ENCODE results near the gene PLEKHG4. TPM values are rescaled to one million over a fixed set of nuclear protein-coding genes. Genes with fewer than 3 reads are reported as not detected.
A peak's percentile ranks its signal among the peaks of the same experiment; 100 is the strongest.

The PLEKHG4 gene
- total RNA-seq, 3 donors from 2014 or later: 30.0 to 41.6 (median 37.0) TPM

GRCh38 chr16:67264866-67265265 is 14.5 kb upstream of the PLEKHG4 start:
- H3K36me3 Mint-ChIP-seq (ENCODE audit: insufficient read depth): no peaks in the 10 kb centered on the region

GRCh38 chr16:67265834-67266233 is 13.5 kb upstream of the PLEKHG4 start:
- ATAC-seq: no peak
- Mint-ChIP-seq H3K4me3 (no peak overlapping the region), H3K27me3 (ENCODE audit: low read depth) (peaks cover 12% of the 10 kb centered on the region), H3K36me3 (ENCODE audit: insufficient read depth) (no peaks in the 10 kb centered on the region), H3K9me3 (no peaks in the 10 kb centered on the region), H3K4me1 (ENCODE audit: low read depth) (no peaks in the 10 kb centered on the region)
- no peak for DNase-seq

More at GRCh38 chr16:67264866-67265265, 14.5 kb upstream of the PLEKHG4 start:
- H3K4me1 Mint-ChIP-seq (ENCODE audit: low read depth): no peaks in the 10 kb centered on the region
- peaks cover 15% of the 10 kb centered on the region for H3K27me3 Mint-ChIP-seq (ENCODE audit: low read depth)
- no peak for ATAC-seq
- no peak overlapping the region for H3K4me3 Mint-ChIP-seq
- DNase-seq: no peak
- H3K9me3 Mint-ChIP-seq: no peaks in the 10 kb centered on the region

- H3K9me3 Mint-ChIP-seq: no peaks in the 10 kb centered on the region
- ATAC-seq: no peak
- peaks cover 6% of the 10 kb centered on the region for H3K27me3 Mint-ChIP-seq (ENCODE audit: low read depth)
- no peak for DNase-seq
- H3K4me3 Mint-ChIP-seq: no peak overlapping the region
- H3K36me3 Mint-ChIP-seq (ENCODE audit: insufficient read depth): no peaks in the 10 kb centered on the region
- no peaks in the 10 kb centered on the region for H3K4me1 Mint-ChIP-seq (ENCODE audit: low read depth)
Measured at GRCh38 chr16:67268136-67268579, 11.2 kb upstream of the PLEKHG4 start.

- H3K36me3 Mint-ChIP-seq (ENCODE audit: insufficient read depth): no peaks in the 10 kb centered on the region
- ATAC-seq: peak in 1 of 2 donors; percentile 34
- H3K4me1 Mint-ChIP-seq (ENCODE audit: low read depth): no peaks in the 10 kb centered on the region
- H3K9me3 Mint-ChIP-seq: no peaks in the 10 kb centered on the region
- no peak overlapping the region for H3K4me3 Mint-ChIP-seq
- no peaks in the 10 kb centered on the region for H3K27me3 Mint-ChIP-seq (ENCODE audit: low read depth)
- no peak for DNase-seq
Measured at GRCh38 chr16:67269766-67270165, 9.6 kb upstream of the PLEKHG4 start.

DNA sequence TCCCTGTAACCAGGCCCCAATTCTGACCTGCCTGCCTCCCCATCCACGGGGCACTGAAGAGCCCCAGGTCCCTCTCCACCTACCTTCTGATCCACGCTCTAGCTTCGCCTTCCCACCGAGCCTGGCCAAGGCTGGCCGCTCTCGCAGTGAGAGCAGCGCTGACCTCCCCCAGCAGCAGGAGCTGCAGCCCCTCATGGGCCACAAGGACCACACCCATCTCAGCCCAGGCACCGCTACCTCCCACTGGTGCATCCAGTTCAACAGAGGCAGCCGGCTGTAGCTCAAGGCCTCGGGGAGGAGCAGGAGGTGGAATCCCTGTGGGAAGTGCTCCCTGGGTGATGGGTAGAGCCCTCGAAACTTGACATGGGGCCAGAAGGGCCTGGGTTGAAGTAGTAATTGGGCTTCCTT is 8.4 kb upstream of the PLEKHG4 start:
- H3K4me1 Mint-ChIP-seq (ENCODE audit: low read depth): no peaks in the 10 kb centered on the region
- ATAC-seq (no peak), DNase-seq (no peak)
- no peaks in the 10 kb centered on the region for H3K9me3 Mint-ChIP-seq
- no peaks in the 10 kb centered on the region for H3K27me3 Mint-ChIP-seq (ENCODE audit: low read depth)
- H3K4me3 Mint-ChIP-seq: no peak overlapping the region
- peaks cover 3% of the 10 kb centered on the region for H3K36me3 Mint-ChIP-seq (ENCODE audit: insufficient read depth)

- ATAC-seq: peak in 1 of 2 donors; percentile 10
- DNase-seq: no peak
- no peaks in the 10 kb centered on the region for H3K9me3 Mint-ChIP-seq
- peaks cover 5% of the 10 kb centered on the region for H3K36me3 Mint-ChIP-seq (ENCODE audit: insufficient read depth)
- H3K27me3 Mint-ChIP-seq (ENCODE audit: low read depth): no peaks in the 10 kb centered on the region
- no peak overlapping the region for H3K4me3 Mint-ChIP-seq
- peaks cover 2% of the 10 kb centered on the region for H3K4me1 Mint-ChIP-seq (ENCODE audit: low read depth)
Measured at GRCh38 chr16:67271446-67271845, 7.9 kb upstream of the PLEKHG4 start.

- ATAC-seq: no peak
- H3K4me3 Mint-ChIP-seq: no peak overlapping the region
- peaks cover 19% of the 10 kb centered on the region for H3K4me1 Mint-ChIP-seq (ENCODE audit: low read depth)
- no peak for DNase-seq
- peaks cover 13% of the 10 kb centered on the region for H3K36me3 Mint-ChIP-seq (ENCODE audit: insufficient read depth)
- H3K9me3 Mint-ChIP-seq: no peaks in the 10 kb centered on the region
- no peaks in the 10 kb centered on the region for H3K27me3 Mint-ChIP-seq (ENCODE audit: low read depth)
Measured at GRCh38 chr16:67275321-67275720, 4.0 kb upstream of the PLEKHG4 start.

- Mint-ChIP-seq H3K4me3 (peak overlapping the region; percentile 85), H3K9me3 (no peaks in the 10 kb centered on the region), H3K4me1 (ENCODE audit: low read depth) (peaks cover 20% of the 10 kb centered on the region), H3K36me3 (ENCODE audit: insufficient read depth) (peaks cover 13% of the 10 kb centered on the region), H3K27me3 (ENCODE audit: low read depth) (no peaks in the 10 kb centered on the region)
- ATAC-seq: no peak
- no peak for DNase-seq
Measured at GRCh38 chr16:67277294-67277998, 1.9 kb upstream of the PLEKHG4 start.

DNA sequence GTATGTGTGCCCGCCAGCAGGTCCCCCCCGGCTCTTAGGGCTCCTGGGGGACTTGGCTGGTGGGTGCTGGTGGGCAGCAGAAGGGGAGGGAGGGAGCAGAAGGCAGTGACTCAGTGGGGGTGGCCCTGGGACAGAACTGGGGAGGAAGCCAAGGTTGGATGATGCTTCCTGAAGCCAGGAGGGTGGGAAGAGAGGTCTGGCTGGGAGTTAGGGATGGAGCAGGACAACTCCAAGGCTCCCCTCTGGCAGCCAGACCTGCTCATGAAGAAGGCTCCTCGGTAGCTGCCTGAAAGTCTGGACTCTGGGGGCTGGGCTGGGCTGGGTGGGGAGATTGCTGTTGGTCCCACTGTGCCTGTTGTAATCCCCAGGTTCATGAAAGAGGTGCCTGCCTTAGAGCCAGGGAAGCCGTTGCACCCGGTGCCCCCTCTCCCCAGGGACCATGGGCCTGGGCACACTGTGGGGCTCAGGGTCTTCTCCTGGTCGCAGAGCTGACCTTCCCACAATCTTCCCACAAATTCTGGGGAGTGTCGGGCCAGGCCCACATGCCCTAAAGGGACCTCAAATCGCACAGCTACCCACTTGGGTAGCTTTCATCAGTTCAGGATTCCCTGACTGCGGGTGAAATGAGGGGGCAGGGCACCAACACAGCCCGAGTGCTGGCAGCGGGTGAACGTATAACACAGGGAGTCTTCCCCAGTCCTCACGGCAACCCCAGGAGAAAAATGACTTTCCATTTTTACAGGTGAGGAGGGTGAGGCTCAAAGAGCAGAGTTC is 1.1 kb upstream of the PLEKHG4 start:
- Mint-ChIP-seq H3K9me3 (no peaks in the 10 kb centered on the region), H3K27me3 (ENCODE audit: low read depth) (no peaks in the 10 kb centered on the region), H3K36me3 (ENCODE audit: insufficient read depth) (peaks cover 19% of the 10 kb centered on the region), H3K4me1 (ENCODE audit: low read depth) (peaks cover 20% of the 10 kb centered on the region), H3K4me3 (peak overlapping the region; percentile 85)
- DNase-seq: no peak
- no peak for ATAC-seq

GRCh38 chr16:67278773-67279295 is 498 bp upstream of the PLEKHG4 start:
- ATAC-seq (peak; percentile 61), DNase-seq (peak; percentile 34)
- Mint-ChIP-seq H3K36me3 (ENCODE audit: insufficient read depth) (peaks cover 26% of the 10 kb centered on the region), H3K4me1 (ENCODE audit: low read depth) (peaks cover 20% of the 10 kb centered on the region), H3K27me3 (ENCODE audit: low read depth) (no peaks in the 10 kb centered on the region), H3K4me3 (peak overlapping the region; percentile 85), H3K9me3 (no peaks in the 10 kb centered on the region)

DNA sequence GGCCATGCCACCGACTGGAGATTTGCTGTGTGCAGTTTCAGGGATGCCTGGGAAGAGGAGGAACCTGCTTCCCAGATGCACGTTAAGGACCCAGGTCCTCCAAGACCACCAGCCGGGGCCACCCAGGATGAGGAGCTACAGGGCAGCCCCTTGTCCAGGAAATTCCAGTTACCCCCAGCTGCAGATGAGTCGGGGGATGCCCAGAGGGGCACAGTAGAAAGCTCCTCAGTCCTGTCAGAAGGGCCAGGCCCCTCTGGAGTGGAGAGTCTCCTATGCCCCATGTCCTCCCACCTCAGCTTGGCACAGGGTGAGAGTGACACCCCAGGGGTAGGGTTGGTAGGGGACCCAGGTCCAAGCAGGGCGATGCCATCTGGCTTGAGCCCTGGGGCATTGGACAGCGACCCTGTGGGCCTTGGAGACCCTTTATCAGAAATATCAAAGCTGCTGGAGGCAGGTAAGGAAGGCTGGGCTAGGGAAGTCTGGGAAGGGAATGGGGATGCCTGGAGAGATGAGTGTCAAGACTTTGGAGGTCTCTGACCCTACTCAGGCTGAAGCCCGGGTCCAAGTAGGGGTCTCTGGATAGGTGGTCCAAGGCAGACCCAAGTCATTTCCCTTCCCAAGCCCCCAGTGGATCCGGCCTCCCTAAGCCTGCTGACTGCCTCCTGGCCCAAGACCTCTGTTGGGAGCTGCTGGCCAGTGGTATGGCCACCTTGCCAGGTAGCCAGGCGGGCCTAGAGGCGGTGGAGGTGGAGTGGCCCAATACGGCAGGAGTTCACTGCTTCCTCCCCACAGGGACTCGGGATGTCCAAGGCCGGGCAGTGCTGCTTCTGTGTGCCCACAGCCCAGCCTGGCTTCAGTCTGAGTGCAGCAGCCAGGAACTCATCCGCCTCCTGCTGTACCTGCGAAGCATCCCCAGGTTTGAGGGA is 1.0 kb downstream of the PLEKHG4 start:
- Mint-ChIP-seq H3K4me3 (peak overlapping the region; percentile 52), H3K36me3 (ENCODE audit: insufficient read depth) (peaks cover 24% of the 10 kb centered on the region), H3K4me1 (ENCODE audit: low read depth) (peaks cover 20% of the 10 kb centered on the region), H3K27me3 (ENCODE audit: low read depth) (no peaks in the 10 kb centered on the region), H3K9me3 (no peaks in the 10 kb centered on the region)
- no peak for ATAC-seq
- DNase-seq: no peak

GRCh38 chr16:67281536-67282446 is 2.5 kb downstream of the PLEKHG4 start:
- Mint-ChIP-seq H3K36me3 (ENCODE audit: insufficient read depth) (peaks cover 19% of the 10 kb centered on the region), H3K27me3 (ENCODE audit: low read depth) (no peaks in the 10 kb centered on the region), H3K9me3 (no peaks in the 10 kb centered on the region), H3K4me1 (ENCODE audit: low read depth) (peaks cover 15% of the 10 kb centered on the region), H3K4me3 (peak overlapping the region; percentile 13)
- ATAC-seq (no peak), DNase-seq (no peak)

- no peaks in the 10 kb centered on the region for H3K27me3 Mint-ChIP-seq (ENCODE audit: low read depth)
- H3K36me3 Mint-ChIP-seq (ENCODE audit: insufficient read depth): peaks cover 15% of the 10 kb centered on the region
- H3K4me1 Mint-ChIP-seq (ENCODE audit: low read depth): peaks cover 9% of the 10 kb centered on the region
- DNase-seq (no peak), ATAC-seq (no peak)
- H3K9me3 Mint-ChIP-seq: no peaks in the 10 kb centered on the region
- H3K4me3 Mint-ChIP-seq: no peak overlapping the region
Measured at GRCh38 chr16:67282447-67282805, 3.1 kb downstream of the PLEKHG4 start.

Measured in activated T-cell treated with anti-CD3 and anti-CD28 coated beads, Interleukin-2, amount 50 U/mL, for 4 hours (primary cell).